RCC 7860 (cell line): ENCODE measurements around the gene PLD2.
"Not testable (repeated sequence)": the region's sequence is repeated elsewhere in the genome, so short reads cannot be mapped to it uniquely, and the experiment has no call there.

Experiments used
- DNase-seq: peaks from one replicate; pipeline ENCODE4 v3.0.0-alpha.2; 2015; ENCODE audit warnings: low spot score
- FAIRE-seq: peaks from 2 replicates; lab custom pipeline; 2012; peaks lifted over from hg19 to GRCh38; lab: Jason Lieb, UNC

The PLD2 gene

DNA sequence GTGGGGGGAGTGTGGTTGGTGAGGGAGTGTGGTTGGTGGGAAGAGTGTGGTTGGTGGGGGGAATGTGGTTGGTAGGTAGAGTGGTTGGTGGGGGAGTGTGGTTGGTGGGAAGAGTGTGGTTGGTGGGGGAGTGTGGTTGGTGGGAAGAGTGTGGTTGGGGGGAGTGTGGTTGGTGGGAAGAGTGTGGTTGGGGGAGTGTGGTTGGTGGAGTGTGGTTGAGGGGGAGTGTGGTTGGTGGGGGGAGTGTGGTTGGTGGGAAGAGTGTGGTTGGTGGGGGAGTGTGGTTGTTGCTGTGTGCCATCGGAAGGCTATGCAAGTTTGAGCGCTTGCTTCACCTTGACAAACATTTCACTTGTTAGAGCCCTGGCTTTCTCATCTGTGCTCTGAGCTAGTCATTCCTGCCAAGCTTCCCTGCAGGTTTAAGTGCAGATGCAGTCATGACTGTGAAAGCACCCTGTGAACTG, 46.3 kb downstream of the PLD2 start:
- no peak for DNase-seq
- no peak for FAIRE-seq

DNA sequence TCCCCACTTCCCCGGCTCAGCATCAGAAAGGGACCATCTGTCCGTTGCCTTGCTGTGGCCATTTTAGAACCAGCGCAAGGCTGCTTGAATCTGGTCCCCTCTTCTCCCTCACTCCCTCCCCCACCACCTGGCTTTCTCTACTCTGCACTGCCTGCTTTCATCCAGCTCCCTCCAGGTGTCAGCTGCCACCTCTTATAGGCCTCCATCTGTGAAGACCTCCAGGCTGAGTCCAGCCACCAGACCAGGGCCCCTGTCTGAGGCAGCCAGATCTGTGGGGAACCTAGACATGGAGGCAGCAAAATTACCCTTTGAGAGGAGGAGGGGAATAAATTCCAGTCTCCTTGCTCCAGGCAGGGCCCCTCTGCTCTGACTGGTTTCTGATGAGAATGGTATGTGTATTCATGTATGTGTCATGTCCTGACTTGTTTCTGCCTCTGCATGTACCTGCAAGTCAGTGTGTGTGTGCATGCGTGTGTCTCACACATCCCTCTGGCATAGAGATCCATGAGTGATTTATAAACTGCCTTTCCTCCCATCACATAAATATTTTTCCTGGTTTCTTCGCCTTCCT, 47.2 kb downstream of the PLD2 start:
- FAIRE-seq (no peak), DNase-seq (no peak)

DNA sequence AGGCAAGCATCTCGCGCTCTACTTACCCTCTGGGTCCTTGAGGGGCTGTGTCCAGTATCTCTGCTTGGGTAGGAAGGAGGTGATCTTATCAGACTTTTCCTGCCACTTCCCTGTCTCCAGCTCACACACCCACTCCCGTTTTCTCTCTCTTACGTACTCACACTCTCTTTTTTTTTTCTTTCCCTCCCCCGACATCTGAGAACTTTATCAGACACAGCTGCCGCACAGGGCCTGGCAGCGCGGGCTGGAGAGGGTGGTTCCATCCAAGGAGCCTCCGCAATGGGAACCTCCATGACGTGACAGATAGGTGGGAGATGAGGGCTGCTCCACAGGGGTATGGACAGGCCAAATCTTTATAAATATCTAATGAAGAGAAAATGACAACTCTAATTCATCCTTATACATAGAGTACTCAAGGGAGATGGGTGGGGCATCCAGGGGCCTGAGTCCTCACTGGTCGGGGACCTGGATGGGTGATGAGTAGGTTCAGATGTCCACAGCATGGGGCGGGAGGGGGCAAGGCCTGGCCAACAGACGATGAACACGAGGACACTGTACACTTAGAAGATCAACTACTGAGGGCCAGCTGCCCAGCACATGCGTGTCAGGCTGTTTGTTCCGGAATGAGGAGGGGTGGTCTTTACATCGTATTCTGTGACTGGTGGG, 49.5 kb downstream of the PLD2 start:
- no peak for FAIRE-seq
- no peak for DNase-seq

DNA sequence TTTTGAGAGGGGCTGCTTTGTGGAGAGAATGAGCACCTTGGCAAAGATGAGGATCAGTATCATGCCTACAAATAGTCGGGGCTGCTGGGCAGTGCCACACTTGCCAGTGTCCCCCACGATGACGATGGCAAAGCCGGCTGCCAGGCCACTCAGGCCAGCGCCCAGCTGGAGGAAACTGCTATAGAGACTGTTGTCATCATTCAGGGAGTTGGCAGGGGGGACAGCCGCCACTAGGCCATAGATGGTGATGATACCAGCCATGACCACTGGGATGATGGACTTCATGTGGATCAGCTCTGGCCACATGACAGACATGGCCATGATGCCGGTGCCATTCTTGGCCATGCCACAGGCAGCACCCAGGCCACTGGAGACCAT, 50.0 kb downstream of the PLD2 start:
- FAIRE-seq: no peak

DNA sequence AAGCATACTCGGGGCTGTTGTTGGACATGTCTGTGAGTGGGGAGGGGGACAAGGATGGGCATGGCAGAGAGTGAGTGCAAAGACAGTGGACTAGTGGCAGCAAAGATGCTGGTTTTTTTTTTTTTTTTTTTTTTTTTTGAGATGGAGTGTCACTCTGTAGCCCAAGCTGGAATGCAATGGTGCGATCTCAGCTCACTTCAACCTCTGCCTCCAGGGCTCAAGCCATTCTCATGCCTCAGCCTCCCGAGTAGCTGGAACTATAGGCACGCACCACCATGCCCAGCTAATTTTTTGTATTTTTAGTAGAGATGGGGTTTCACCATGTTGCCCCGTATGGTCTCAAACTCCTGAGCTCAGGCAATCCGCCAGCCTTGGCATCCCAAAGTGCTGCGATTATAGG, 50.4 kb downstream of the PLD2 start:
- not testable (repeated sequence) for FAIRE-seq, DNase-seq

More for the DNA sequence above, 50.0 kb downstream of the PLD2 start:
- DNase-seq: no peak

DNA sequence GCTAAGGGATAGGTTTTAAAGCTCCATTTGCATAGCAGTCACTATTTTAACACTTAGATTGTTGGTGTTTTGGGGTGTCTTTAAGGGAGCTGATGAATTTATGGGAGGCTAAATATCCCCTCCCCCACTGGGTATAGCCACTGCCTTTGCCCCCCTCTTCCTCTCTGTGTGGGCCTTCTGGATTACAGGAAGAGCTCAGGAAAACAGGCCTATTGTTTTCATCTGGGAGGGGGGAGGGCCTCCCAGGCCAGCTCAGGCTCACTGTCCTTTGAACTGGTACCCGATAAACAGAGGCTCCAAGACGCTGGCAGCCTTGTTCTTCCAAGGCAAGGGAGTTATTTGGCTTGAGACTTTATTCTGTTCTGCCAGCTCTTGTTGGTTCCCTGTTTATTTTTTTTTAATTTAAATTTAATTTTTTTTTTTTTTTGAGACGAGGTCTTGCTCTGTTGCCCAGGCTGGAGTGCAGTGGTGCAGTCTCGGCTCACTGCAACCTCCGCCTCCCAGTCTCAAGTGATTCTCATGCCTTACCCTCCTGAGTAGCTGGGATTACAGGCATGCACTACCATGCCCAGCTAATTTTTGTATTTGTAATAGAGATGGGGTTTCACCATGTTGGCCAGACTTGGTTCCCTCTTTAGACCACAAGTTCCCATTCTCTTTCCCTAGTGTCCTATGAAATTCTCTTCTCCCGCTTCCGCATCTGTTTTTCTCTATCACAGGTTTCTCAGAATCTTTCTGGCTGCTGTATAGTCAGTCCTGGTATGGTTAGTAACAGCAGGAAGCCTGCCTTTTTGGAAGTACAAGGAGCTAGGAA, 51.3 kb downstream of the PLD2 start:
- FAIRE-seq (no peak), DNase-seq (no peak)

DNA sequence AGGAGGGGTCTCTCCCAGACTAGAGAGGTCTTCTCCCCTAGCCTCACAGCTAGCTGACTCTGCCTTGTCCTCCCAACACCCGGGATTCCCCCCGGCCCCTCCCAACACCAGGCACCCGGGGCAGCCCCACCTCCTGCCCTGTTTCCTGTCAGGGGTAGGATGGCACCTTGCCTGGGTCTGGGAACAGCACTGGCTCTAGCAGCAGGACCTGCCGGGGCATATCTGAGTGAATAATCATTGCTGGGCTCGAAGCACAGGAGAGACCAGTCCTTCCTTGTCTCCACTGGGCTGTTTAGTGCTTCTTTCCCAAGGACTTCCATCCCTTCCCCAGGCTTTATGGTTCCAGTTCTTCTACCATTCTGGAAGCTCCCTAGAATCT, 51.9 kb downstream of the PLD2 start:
- peak; percentile 24 for DNase-seq

DNA sequence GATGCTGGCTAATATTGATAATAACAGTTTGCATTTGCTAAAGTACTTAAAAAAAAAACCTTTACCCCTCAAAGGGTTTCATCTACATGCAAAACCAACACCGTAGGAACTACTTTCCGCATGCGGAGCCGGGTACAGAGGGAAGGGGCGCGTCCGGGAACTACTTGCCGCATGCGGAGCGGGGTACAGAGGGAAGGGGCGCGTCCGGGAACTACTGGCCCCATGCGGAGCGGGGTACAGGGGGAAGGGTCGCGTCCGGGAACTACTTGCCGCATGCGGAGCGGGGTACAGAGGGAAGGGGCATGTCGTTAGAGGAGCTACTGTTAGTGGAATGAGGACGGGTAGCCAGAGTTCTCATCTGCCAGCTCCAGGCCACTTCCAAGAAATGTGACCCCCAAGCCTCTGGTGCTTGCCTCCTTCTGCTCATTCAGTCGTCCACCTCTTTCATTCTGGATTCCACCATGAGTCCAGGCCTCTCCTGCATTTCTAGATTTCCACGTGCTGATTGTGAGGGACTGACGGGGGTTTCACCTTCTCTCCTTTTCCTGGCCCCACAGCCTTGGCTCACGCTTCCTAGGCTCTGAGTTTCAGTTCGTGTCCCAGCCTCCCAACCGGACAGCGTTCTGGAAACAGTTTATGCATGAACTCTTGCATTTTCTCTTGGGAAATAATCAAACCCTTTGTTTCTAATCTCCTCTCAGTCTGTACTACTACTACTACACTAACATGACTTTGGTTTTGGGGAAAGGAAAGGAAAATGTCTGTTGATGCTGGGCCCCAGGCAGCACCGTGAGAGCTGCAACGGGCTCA, 53.1 kb downstream of the PLD2 start:
- DNase-seq (no peak), FAIRE-seq (no peak)

More for the DNA sequence above, 51.9 kb downstream of the PLD2 start:
- FAIRE-seq: no peak

DNA sequence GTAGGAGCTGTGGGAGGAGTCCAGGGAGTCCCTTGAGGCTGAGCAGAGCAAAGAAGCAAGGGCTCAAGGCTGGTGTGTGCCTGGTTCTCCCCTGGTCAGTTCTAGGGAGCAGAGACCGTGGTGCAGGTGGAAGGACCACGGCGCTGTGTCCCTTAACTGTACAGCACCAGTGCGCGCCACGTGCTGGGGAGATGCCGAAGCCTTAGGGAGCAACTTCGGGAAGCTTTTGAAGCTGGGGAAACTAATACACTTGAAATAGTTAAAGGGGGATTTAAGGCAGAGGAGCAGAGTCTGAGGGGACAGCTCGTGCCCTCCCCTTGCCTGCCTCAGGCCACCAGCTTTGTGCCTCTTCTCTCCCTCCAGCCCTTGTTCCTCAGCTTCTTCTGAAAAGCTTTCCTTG, 53.7 kb downstream of the PLD2 start:
- no peak for FAIRE-seq
- no peak for DNase-seq

DNA sequence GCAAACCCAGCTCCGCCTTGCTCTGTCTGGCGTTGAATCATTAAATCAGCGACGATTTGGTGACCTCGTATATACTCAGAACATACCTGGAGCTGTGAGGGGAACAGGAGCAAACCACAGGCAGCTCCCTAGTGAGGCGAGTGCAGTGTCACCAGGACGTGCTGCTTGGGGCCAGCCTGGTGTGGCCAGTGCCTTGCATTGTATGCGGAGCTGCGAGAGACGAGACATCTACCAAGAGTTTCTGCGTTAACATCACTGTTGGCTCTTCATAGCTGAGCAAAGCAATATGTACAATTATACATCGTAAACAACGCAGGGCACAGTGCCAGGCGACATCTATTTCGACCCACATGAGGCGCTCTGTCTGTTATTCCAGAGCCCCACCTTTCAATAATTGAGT, 54.1 kb downstream of the PLD2 start:
- DNase-seq (no peak), FAIRE-seq (no peak)

DNA sequence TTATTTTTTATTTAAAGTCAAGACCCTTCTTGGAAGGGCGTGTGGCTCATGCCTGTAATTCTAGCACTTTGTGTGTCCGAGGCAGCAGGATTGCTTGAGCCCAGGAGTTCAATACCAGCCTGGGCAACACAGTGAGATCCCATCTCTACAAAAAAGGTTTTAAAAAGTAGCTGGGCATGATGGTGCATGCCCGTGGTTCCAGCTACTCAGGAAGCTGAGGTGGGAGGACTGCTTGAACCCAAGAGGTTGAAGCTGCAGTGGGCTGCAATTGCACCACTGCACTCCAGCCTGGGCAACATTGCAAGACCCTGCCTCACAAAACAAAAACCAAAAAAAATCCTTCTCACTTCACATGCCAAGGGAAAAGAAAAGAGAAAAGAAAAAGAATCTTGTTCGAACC, 55.8 kb downstream of the PLD2 start:
- FAIRE-seq (no peak), DNase-seq (no peak)

DNA sequence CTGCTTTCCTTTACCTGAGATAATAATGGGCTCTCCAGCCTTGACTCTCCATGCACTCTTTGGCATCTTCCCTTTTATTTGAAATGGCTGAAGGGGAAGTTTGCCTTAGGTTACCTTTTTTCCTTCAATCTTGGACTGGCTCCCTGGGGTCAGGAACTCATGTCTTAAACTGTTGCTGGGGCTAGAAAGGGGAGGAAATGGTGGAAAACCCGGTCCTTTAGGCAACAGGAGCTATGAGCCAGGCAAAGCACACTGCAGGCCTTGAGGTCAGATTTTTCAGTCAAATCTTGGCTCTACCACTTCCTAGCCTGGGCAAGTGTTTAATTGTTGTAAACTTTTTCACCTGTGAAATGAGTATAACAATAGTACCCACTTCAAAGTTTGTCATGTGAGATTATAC, 56.4 kb downstream of the PLD2 start:
- DNase-seq: no peak
- FAIRE-seq: no peak

DNA sequence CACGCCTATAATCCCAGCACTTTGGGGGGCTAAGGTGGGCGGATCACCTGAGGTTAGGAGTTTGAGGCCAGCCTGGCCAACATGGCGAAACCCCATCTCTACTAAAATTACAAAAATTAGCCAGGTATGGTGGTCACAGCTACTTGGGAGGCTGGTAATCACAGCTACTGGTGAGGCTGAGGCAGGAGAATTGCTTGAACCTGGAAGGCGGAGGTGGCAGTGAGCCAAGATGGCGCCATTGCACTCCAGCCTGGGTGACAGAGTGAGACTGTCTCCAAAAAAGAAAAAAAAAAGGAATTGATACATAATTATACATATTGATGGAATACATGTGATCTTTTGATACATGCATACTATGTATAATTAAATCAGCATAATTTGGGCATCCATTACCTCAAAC, 60.6 kb downstream of the PLD2 start:
- not testable (repeated sequence) for FAIRE-seq, DNase-seq

DNA sequence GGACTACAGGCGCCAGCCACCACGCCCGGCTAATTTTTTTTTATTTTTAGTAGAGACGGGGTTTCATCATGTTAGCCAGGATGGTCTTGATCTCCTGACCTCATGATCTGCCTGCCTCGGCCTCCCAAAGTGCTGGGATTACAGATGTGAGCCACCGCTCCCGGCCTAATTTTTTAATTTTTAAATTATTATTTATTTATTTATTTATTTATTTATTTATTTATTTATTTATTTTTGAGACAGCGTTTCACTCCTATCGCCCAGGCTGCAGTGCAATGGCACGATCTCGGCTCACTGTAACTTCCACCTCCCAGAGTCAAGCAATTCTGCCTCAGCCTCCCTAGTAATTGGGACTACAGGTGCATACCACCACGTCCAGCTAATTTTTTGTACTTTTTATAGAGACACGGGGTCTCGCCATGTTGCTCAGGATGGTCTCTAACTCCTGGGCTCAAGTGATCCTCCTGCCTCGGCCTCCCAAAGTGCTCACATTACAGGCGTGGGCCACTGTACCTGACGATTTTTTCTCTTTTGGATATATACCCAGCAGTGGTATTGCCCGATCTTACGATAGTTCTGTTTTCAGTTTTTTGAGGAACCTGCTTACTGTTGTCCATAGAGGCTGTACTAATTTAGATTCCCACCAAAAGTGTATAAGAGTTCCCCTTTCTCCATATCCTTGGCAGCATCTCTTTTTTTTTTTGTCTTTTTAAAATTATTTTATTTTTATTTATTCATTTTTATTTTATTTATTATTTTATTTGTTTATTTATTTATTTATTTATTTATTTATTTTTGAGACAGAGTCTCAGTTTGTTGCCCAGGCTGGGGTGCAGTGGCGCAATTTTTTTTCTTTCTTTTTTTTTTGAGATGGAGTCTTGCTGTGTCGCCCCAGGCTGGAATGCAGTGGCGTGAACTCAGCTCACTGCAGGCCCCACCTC, 62.4 kb downstream of the PLD2 start:
- DNase-seq, FAIRE-seq: not testable (repeated sequence)

DNA sequence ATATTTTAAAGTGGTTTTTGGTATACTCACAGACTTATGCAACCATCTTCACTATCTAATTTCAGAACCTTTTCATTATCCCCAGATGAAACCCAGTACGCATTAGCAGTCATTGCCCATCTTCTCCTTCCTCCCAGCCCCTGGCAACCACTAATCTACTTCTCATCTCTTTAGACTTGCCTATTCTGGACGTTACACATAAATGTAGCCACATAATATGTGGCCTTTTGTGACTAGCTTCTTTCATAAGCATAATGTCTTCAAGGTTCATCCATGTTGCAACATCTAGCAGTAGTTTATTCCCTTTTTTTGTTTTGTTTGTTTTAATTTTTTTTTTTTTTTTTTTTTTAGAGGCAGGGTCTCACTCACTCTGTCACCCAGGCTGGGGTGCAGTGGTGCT, 63.9 kb downstream of the PLD2 start:
- FAIRE-seq (no peak), DNase-seq (no peak)

DNA sequence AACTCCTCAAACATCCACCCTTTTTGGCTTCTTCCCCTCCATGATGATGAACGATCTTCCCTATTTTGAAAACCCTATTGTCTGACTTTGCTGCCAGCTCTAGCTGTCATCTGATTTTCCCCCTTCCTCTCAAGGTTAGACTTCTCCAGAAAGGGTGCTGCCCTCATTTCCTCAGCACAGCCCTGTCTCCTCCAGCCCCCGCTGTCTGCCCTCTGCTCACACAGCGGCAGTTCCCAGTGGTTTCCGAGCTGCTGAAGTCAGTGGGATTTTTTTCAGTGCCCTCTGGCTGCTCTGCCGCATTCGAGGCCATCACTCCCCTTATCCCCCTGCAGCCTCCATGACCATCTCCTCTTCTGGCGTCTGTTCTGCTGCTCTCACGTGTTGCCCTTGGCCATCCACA, 65.8 kb downstream of the PLD2 start:
- FAIRE-seq (no peak), DNase-seq (no peak)
